WTC11 (cell line): ENCODE data around the gene HSPA12A.

Experiments
- SMAD3 ChIP-seq: sonication (generic); formaldehyde crosslinking; IDR thresholded peaks from 2 replicates; pipeline ENCODE4 v1.8.0; 2022; ENCODE audit warnings: missing genetic modification reagents, mild to moderate bottlenecking, borderline replicate concordance
- TF ChIP-seq, protein P1 (sequence below): fragments of 250-450 bp; sonication (Bioruptor Pico); IDR thresholded peaks from 2 replicates; pipeline ENCODE4 v2.1.2; 2022; ENCODE audit warnings: mild to moderate bottlenecking, moderate library complexity

DNA sequence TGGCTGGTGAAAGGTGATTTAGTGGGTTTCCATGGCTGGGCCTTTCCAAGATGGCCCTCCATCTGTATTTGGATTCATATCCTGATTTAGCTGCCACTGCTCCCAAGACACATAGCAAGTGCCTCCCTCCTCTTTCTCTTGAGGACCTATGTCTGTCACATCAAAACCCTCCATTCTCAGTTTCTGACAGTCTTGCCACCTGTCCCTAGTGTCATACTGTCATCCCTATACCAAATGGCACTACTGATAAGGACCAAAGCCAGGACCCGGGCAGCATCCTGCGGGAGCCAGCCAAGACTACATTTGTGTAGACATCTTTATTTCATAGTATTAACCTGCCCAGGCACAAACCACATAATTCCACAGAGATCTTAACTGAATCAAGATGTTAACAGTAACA lies 86.8 kb downstream of the HSPA12A start:
- TF ChIP-seq SMAD3 = no peak
- TF ChIP-seq, protein P1, sequence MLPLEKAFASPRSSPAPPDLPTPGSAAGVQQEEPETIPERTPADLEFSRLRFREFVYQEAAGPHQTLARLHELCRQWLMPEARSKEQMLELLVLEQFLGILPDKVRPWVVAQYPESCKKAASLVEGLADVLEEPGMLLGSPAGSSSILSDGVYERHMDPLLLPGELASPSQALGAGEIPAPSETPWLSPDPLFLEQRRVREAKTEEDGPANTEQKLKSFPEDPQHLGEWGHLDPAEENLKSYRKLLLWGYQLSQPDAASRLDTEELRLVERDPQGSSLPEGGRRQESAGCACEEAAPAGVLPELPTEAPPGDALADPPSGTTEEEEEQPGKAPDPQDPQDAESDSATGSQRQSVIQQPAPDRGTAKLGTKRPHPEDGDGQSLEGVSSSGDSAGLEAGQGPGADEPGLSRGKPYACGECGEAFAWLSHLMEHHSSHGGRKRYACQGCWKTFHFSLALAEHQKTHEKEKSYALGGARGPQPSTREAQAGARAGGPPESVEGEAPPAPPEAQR = no peak
